A172 (cell line): ENCODE data around the gene GMPPA. TPM values are rescaled to one million over a fixed set of nuclear protein-coding genes. Genes with fewer than 3 reads are reported as not detected.
A peak's percentile ranks its signal among the peaks of the same experiment; 100 is the strongest.

Experiments
- DNase-seq: peaks from one replicate; pipeline ENCODE4 v3.0.0-alpha.2; 2015; ENCODE audit warnings: low spot score
- total RNA-seq: library from RNA; depleted of rRNA; stranded (reverse); fragments of >200 nt; shearing (Covaris generic); gene quantifications from 2 replicates; pipeline ENCODE4 v1.2.3, GENCODE V29; 2014

Gene GMPPA
- total RNA-seq, 1 experiment from 2014 or later = 54.7 TPM

GRCh38 chr2:219506153-219506801 lies 7.6 kb downstream of the GMPPA start:
- no peak for DNase-seq

GRCh38 chr2:219506802-219507526 lies 8.3 kb downstream of the GMPPA start:
- DNase-seq = no peak

GRCh38 chr2:219507581-219508443 lies 9.1 kb downstream of the GMPPA start:
- no peak for DNase-seq

GRCh38 chr2:219508444-219508734 lies 9.7 kb downstream of the GMPPA start:
- no peak for DNase-seq

GRCh38 chr2:219508971-219509779 lies 10.5 kb downstream of the GMPPA start:
- DNase-seq = no peak

- no peak for DNase-seq
These were observed 11.3 kb downstream of the GMPPA start for GRCh38 chr2:219509780-219510511.

GRCh38 chr2:219510512-219511135 lies 11.9 kb downstream of the GMPPA start:
- no peak for DNase-seq

GRCh38 chr2:219511547-219512325 lies 13.0 kb downstream of the GMPPA start:
- DNase-seq = no peak

- no peak for DNase-seq
These were observed 14.0 kb downstream of the GMPPA start for GRCh38 chr2:219512524-219513216.

- no peak for DNase-seq
These were observed 15.1 kb downstream of the GMPPA start for GRCh38 chr2:219513787-219514186.

GRCh38 chr2:219514196-219514761 lies 15.6 kb downstream of the GMPPA start, which contains the start of gene ASIC4:
ASIC4 (plus strand) TSS chr2:219514482; CDS start chr2:219514725, 243 bp downstream.
- DNase-seq = no peak

- DNase-seq = no peak
These were observed 16.1 kb downstream of the GMPPA start for GRCh38 chr2:219514836-219515235.

- DNase-seq = no peak
These were observed 17.4 kb downstream of the GMPPA start for GRCh38 chr2:219515874-219516629.

GRCh38 chr2:219516888-219517287 lies 18.2 kb downstream of the GMPPA start:
- no peak for DNase-seq

GRCh38 chr2:219517954-219518778 lies 19.5 kb downstream of the GMPPA start:
- no peak for DNase-seq

- DNase-seq = no peak
These were observed 20.8 kb downstream of the GMPPA start for GRCh38 chr2:219519526-219519916.

GRCh38 chr2:219520079-219520478 lies 21.4 kb downstream of the GMPPA start:
- peak; percentile 38 for DNase-seq
